BLaER1 treated with 17β-estradiol and CSF1 and Interleukin-3, amounts not matched to agents 10 nM and 100 nM (cell line): ENCODE data around the gene TWIST2.

Experiments used
- H3K27ac ChIP-seq, 11 experiments: shearing (Covaris generic); formaldehyde crosslinking; 2 replicates each; pipeline ENCODE4 v1.8.1; 2022
- H3K27me3 ChIP-seq, 11 experiments: shearing (Covaris generic); formaldehyde crosslinking; 2 replicates each; pipeline ENCODE4 v1.8.1; 2022
- H3K36me3 ChIP-seq, 11 experiments: shearing (Covaris generic); formaldehyde crosslinking; 2 replicates each; pipeline ENCODE4 v1.8.1; 2022
- H3K4me1 ChIP-seq, 10 experiments: shearing (Covaris generic); formaldehyde crosslinking; 2 replicates each; pipeline ENCODE4 v1.8.1; 2022
- H3K4me2 ChIP-seq, 11 experiments: shearing (Covaris generic); formaldehyde crosslinking; 2 replicates each; pipeline ENCODE4 v1.8.1; 2022
- H3K4me3 ChIP-seq, 10 experiments: shearing (Covaris generic); formaldehyde crosslinking; 2 replicates each; pipeline ENCODE4 v1.8.1; 2022
- H3K9ac ChIP-seq, 11 experiments: shearing (Covaris generic); formaldehyde crosslinking; 2 replicates each; pipeline ENCODE4 v1.8.1; 2022
- H3K9me3 ChIP-seq, 11 experiments: shearing (Covaris generic); formaldehyde crosslinking; replicated peaks in 1 of 11; 2 replicates each; pipeline ENCODE4 v1.8.1; 2022
- H4K20me1 ChIP-seq, 11 experiments: shearing (Covaris generic); formaldehyde crosslinking; 2 replicates each; pipeline ENCODE4 v1.8.1; 2022
- Cebpa-rat ChIP-seq, 11 experiments: shearing (Covaris generic); IDR thresholded peaks; 2 replicates each; pipeline ENCODE4 v1.8.1; 2022

The TWIST2 gene

GRCh38 chr2:238821944-238822670, 25.8 kb upstream of the TWIST2 start:
- Histone ChIP-seq H3K4me3 (no peak overlapping the region), H4K20me1 (no peaks in the 10 kb centered on the region), H3K27me3 (no peaks in the 10 kb centered on the region), H3K9ac (no peak overlapping the region), H3K36me3 (no peaks in the 10 kb centered on the region; a peak in 1 of 22 replicates), H3K27ac (no peak overlapping the region), H3K9me3 (peaks cover 35 to 62% (median 44%) of the 10 kb centered on the region in 11 experiments), H3K4me1 (peaks cover 5 to 11% (median 10%) of the 10 kb centered on the region in 10 experiments; a peak in 15 of 20 replicates), H3K4me2 (no peak overlapping the region)
- no peak for TF ChIP-seq Cebpa-rat (IDR thresholded peaks at IDR 0.05)

GRCh38 chr2:238822955-238823354, 24.9 kb upstream of the TWIST2 start:
- Histone ChIP-seq H3K27ac (no peak overlapping the region), H3K36me3 (no peaks in the 10 kb centered on the region; a peak in 1 of 22 replicates), H3K27me3 (no peaks in the 10 kb centered on the region), H3K4me3 (no peak overlapping the region), H3K9me3 (peaks cover 35 to 61% (median 44%) of the 10 kb centered on the region in 11 experiments), H3K4me1 (peaks cover 5 to 8% (median 7%) of the 10 kb centered on the region in 10 experiments; a peak in 15 of 20 replicates), H3K9ac (no peak overlapping the region), H4K20me1 (no peaks in the 10 kb centered on the region), H3K4me2 (no peak overlapping the region)
- TF ChIP-seq Cebpa-rat (IDR thresholded peaks at IDR 0.05) = no peak

GRCh38 chr2:238831177-238831576, 16.7 kb upstream of the TWIST2 start:
- Histone ChIP-seq H4K20me1 (no peaks in the 10 kb centered on the region), H3K9me3 (no peaks in the 10 kb centered on the region; a peak in 1 of 22 replicates), H3K4me1 (peaks cover 0 to 16% (median 9%) of the 10 kb centered on the region in 10 experiments; a peak in 12 of 20 replicates), H3K4me2 (peak overlapping the region in 9 of 11 experiments; percentile 19 to 50 (median 33); a peak in 13 of 22 replicates), H3K36me3 (no peaks in the 10 kb centered on the region), H3K27me3 (no peaks in the 10 kb centered on the region), H3K27ac (no peak overlapping the region), H3K9ac (no peak overlapping the region), H3K4me3 (no peak overlapping the region)
- TF ChIP-seq Cebpa-rat (IDR thresholded peaks at IDR 0.05) = peak in 2 of 11 experiments; percentile 34 to 47; a peak in 1 of 22 replicates

- peak overlapping the region in 1 of 11 experiments; percentile 23; a peak in 3 of 22 replicates for H3K4me2 ChIP-seq
- no peak overlapping the region for H3K27ac ChIP-seq
- H3K4me3 ChIP-seq = no peak overlapping the region
- H3K4me1 ChIP-seq = peaks cover 0 to 16% (median 9%) of the 10 kb centered on the region in 10 experiments; a peak in 12 of 20 replicates
- H3K9ac ChIP-seq = no peak overlapping the region
- no peaks in the 10 kb centered on the region for H3K27me3 ChIP-seq
- no peaks in the 10 kb centered on the region for H3K36me3 ChIP-seq
- peaks cover 0 to 15% (median 7%) of the 10 kb centered on the region in 11 experiments; a peak in 9 of 22 replicates for H3K9me3 ChIP-seq
- no peak for TF ChIP-seq Cebpa-rat (IDR thresholded peaks at IDR 0.05)
- no peaks in the 10 kb centered on the region for H4K20me1 ChIP-seq
Measured at GRCh38 chr2:238834982-238835381, 12.9 kb upstream of the TWIST2 start.

GRCh38 chr2:238835726-238836301, 12.1 kb upstream of the TWIST2 start:
- H3K4me3 ChIP-seq = no peak overlapping the region
- H3K4me1 ChIP-seq = peaks cover 0 to 14% (median 8%) of the 10 kb centered on the region in 10 experiments; a peak in 12 of 20 replicates
- no peak overlapping the region for H3K4me2 ChIP-seq
- H3K27me3 ChIP-seq = no peaks in the 10 kb centered on the region
- no peaks in the 10 kb centered on the region for H3K36me3 ChIP-seq
- no peak overlapping the region for H3K9ac ChIP-seq
- H4K20me1 ChIP-seq = no peaks in the 10 kb centered on the region
- no peak for TF ChIP-seq Cebpa-rat (IDR thresholded peaks at IDR 0.05)
- peaks cover 0 to 15% (median 7%) of the 10 kb centered on the region in 11 experiments; a peak in 9 of 22 replicates for H3K9me3 ChIP-seq
- H3K27ac ChIP-seq = no peak overlapping the region

- no peak for TF ChIP-seq Cebpa-rat (IDR thresholded peaks at IDR 0.05)
- Histone ChIP-seq H3K4me1 (peaks cover 0 to 4% (median 0%) of the 10 kb centered on the region in 10 experiments; a peak in 2 of 20 replicates), H3K9ac (no peak overlapping the region), H3K4me2 (no peak overlapping the region), H3K4me3 (no peak overlapping the region), H3K36me3 (no peaks in the 10 kb centered on the region), H3K27me3 (0 out of 22 replicates have a peak, but pooled peaks cover 0 to 2% (median 0%) of the 10 kb centered on the region in 11 experiments), H3K27ac (no peak overlapping the region), H3K9me3 (peaks cover 0 to 15% (median 7%) of the 10 kb centered on the region in 11 experiments; a peak in 9 of 22 replicates), H4K20me1 (no peaks in the 10 kb centered on the region)
Measured at GRCh38 chr2:238838786-238839327, 9.0 kb upstream of the TWIST2 start.

- Histone ChIP-seq H3K4me3 (no peak overlapping the region), H3K9me3 (peaks cover 0 to 15% (median 7%) of the 10 kb centered on the region in 11 experiments; a peak in 9 of 22 replicates), H3K9ac (no peak overlapping the region), H4K20me1 (no peaks in the 10 kb centered on the region), H3K4me1 (peaks cover 0 to 4% (median 0%) of the 10 kb centered on the region in 10 experiments; a peak in 2 of 20 replicates), H3K27ac (no peak overlapping the region), H3K36me3 (no peaks in the 10 kb centered on the region), H3K4me2 (no peak overlapping the region), H3K27me3 (peaks cover 0 to 7% (median 0%) of the 10 kb centered on the region in 11 experiments; a peak in 5 of 22 replicates)
- no peak for TF ChIP-seq Cebpa-rat (IDR thresholded peaks at IDR 0.05)
Measured at GRCh38 chr2:238839428-238839827, 8.5 kb upstream of the TWIST2 start.

- TF ChIP-seq Cebpa-rat (IDR thresholded peaks at IDR 0.05) = no peak
- H4K20me1 ChIP-seq = 0 out of 22 replicates have a peak, but pooled peaks cover 0 to 4% (median 0%) of the 10 kb centered on the region in 11 experiments
- no peak overlapping the region for H3K27ac ChIP-seq
- H3K27me3 ChIP-seq = peaks cover 14 to 30% (median 20%) of the 10 kb centered on the region in 11 experiments
- H3K36me3 ChIP-seq = no peaks in the 10 kb centered on the region
- peaks cover 0 to 2% (median 0%) of the 10 kb centered on the region in 10 experiments; a peak in 2 of 20 replicates for H3K4me1 ChIP-seq
- no peak overlapping the region for H3K9ac ChIP-seq
- H3K4me2 ChIP-seq = no peak overlapping the region
- H3K9me3 ChIP-seq = peaks cover 4 to 19% (median 10%) of the 10 kb centered on the region in 11 experiments; a peak in 21 of 22 replicates
- no peak overlapping the region for H3K4me3 ChIP-seq
Measured at GRCh38 chr2:238841542-238842164, 6.2 kb upstream of the TWIST2 start.
